ENCODE data around the gene DTX3L. TPM values are rescaled to one million over a fixed set of nuclear protein-coding genes. Genes with fewer than 3 reads are reported as not detected.

Gene DTX3L
- total and polyA plus RNA-seq, 2 of the 13 experiments (the other 11 are each of a cell fraction or from before 2014, with no cell fraction given) = 2.5 to 10.9 TPM

DNA sequence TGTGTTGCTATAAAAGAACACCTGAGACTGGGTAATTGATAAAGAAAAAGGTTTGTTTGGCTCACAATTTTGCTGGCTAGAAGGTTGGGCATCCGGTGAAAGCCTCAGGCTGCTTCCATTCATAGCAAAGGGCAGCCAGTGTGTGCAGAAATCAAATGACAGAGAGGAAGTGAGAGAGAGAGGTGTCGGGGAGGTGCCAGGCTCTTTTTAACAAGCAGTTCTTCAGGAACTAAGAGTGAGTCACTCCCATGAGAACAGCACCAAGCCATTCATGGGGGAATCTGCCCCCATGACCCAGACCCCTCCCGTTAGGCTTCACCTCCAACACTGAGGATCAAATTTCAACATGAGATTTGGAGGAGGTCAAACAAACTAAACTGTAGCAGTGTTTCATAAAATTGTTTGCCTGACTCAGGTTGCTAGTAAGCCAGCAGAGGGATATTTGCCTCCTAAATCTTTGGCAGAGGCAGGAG is 8.8 kb downstream of the DTX3L start (continued):
- peak; percentile 34; the same call in 1 of the 2 replicates for TF ChIP-seq AHDC1 (CRISPR knock-in tag; IDR thresholded peaks at IDR 0.05; ENCODE audit: borderline replicate concordance)
- no peak for TF ChIP-seq NFRKB (IDR thresholded peaks at IDR 0.05)
- no peak for TF ChIP-seq RBM39 (IDR thresholded peaks at IDR 0.05; ENCODE audit: low read depth, low read length, poor library complexity, severe bottlenecking)
- no peak for TF ChIP-seq ZBTB44 (CRISPR knock-in tag; IDR thresholded peaks at IDR 0.05)
- no peak for TF ChIP-seq ZFP36L2 (CRISPR knock-in tag; IDR thresholded peaks at IDR 0.05)
- TF ChIP-seq GFI1 (CRISPR knock-in tag; IDR thresholded peaks at IDR 0.05; ENCODE audit: borderline replicate concordance) = peak; percentile 83; the same call in 1 of the 2 replicates
- TF ChIP-seq, protein P1, sequence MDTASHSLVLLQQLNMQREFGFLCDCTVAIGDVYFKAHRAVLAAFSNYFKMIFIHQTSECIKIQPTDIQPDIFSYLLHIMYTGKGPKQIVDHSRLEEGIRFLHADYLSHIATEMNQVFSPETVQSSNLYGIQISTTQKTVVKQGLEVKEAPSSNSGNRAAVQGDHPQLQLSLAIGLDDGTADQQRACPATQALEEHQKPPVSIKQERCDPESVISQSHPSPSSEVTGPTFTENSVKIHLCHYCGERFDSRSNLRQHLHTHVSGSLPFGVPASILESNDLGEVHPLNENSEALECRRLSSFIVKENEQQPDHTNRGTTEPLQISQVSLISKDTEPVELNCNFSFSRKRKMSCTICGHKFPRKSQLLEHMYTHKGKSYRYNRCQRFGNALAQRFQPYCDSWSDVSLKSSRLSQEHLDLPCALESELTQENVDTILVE (CRISPR knock-in tag; IDR thresholded peaks at IDR 0.05) = no peak
- TF ChIP-seq HOXD1 (CRISPR knock-in tag; IDR thresholded peaks at IDR 0.05) = no peak
- no peak for TF ChIP-seq ZNF572 (CRISPR knock-in tag; IDR thresholded peaks at IDR 0.05)
- no peak for TF ChIP-seq EHMT2 (IDR thresholded peaks at IDR 0.05; ENCODE audit: borderline replicate concordance, low read depth, low read length)
- no peak for TF ChIP-seq PHF5A (CRISPR knock-in tag; IDR thresholded peaks at IDR 0.05; ENCODE audit: low read depth, unreplicated experiment)
- no peak for TF ChIP-seq ZNF275 (CRISPR knock-in tag; IDR thresholded peaks at IDR 0.05; ENCODE audit: borderline replicate concordance)
- TF ChIP-seq ZNF33B (CRISPR knock-in tag; IDR thresholded peaks at IDR 0.05) = no peak
- TF ChIP-seq ZNF678 (CRISPR knock-in tag; IDR thresholded peaks at IDR 0.05) = no peak
- no peak for TF ChIP-seq MATR3 (CRISPR knock-in tag; IDR thresholded peaks at IDR 0.05)
- TF ChIP-seq FOXK2 (IDR thresholded peaks at IDR 0.05) = no peak
- TF ChIP-seq ZSCAN5A (CRISPR knock-in tag; IDR thresholded peaks at IDR 0.05; ENCODE audit: borderline replicate concordance) = no peak; the same call in 1 of the 2 replicates
- peak; percentile 66; the same call in 1 of the 2 replicates for TF ChIP-seq JUND (CRISPR knock-in tag; IDR thresholded peaks at IDR 0.05)
- no peak for TF ChIP-seq ZNF619 (CRISPR knock-in tag; IDR thresholded peaks at IDR 0.05)
- TF ChIP-seq ZNF766 (CRISPR knock-in tag; IDR thresholded peaks at IDR 0.05; ENCODE audit: borderline replicate concordance) = no peak

All from HepG2 (cell line).